Stimulated activated CD4-positive, alpha-beta T cell treated with anti-CD3 and anti-CD28 coated beads, TNF-alpha, amount 100 ng/mL, for 1 hour (primary cell): ENCODE measurements around the gene ING1.
A peak's percentile ranks its signal among the peaks of the same experiment; 100 is the strongest.
"Not testable (repeated sequence)": the region's sequence is repeated elsewhere in the genome, so short reads cannot be mapped to it uniquely, and the experiment has no call there.

Experiments
- DNase-seq, 3 donors: peaks; one replicate each; pipeline ENCODE4 v3.0.0-alpha.2; 2020; ENCODE audit warnings: low read depth in 3 of 3, low spot score in 1 of 3

Gene ING1

DNA sequence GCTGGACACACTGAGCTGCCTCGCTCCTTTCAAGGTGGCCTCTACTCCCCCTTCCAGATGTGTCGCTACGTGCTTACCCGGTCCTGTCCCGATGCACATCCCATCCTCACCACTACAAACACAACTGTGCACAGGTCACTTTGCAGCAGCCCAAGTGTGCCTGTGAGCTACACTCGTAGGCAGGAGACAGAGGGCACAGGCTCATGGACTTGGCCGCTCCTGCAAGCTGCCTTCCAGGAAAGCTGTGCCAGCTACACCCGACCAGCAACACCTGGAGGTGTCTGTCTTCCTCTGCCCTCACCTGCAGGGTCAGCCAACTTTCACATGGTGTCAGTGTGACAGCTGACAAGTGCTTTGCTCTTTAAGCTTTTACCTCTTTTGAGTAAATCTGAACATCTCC lies 23.0 kb upstream of the ING1 start:
- no peak for DNase-seq

DNA sequence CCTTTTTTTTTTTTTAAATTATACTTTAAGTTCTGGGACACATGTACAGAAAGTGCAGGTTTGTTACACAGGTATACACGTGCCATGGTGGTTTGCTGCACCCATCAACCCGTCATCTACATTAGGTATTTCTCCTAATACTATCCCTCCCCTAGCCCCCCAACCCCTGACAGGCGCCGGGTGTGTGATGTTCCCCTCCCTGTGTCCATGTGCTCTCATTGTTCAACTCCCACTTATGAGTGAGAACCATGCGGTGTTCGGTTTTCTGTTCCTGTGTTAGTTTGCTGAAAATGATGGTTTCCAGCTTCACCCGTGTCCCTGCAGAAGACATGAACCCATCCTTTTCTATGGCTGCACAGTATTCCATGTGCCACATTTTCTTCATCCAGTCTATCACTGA lies 17.7 kb upstream of the ING1 start:
- DNase-seq = not testable (repeated sequence)

DNA sequence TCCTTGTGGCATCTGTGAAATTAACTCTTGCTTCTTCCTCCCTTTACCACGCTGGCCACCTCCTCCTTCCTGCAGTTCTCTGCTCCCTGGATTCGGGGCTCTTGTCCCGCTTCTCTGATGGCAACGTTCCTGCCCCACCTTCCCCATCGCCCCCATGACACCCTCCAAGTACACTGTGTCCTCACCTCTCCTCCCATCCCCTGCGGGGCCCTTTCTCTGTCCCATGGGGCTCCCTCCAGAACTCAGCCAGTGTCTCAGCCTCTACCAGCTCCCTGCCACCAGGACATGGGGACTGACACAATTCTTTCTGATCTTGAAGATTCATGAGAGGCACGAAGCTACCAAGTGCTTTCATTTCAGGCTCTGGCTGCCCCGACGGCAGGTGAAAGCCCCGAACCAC lies 16.7 kb upstream of the ING1 start:
- DNase-seq = no peak

DNA sequence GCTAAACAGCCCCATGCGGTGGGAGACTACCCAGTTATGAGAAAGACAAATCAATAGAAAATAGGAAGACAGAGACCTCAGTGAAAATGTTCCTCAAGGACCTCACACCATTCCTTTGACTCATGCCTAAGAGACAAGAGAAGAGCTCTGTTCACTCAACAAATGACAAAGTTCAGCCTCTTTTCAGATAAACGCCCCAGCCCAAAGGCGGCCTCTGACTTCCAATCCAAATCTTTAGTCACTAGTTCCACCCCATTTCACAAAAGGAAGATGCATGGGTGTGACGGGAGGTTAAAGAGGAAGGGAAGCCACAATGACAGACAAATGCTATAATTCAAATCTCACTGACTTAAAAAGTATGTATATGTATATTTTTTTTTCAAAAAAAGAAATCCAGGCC lies 15.7 kb upstream of the ING1 start:
- DNase-seq = no peak

DNA sequence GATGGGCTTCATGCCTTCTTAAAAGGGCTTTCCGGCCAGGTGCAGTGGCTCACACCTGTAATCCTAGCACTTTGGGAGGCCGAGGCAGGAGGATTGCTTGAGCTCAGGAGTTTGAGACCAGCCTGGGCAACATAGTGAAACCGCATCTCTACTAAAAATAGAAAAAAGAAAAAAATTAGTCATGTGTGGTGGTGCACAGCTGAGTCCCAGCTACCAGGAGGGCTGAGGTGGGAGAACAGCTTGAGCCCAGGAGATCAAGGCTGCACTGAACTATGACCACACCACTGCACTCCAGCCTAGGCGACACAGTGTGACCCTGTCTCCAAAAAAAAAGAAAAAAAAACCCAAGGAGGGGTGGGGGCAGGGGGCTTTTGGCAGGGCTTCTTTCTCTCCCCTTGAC lies 14.8 kb upstream of the ING1 start:
- no peak for DNase-seq

DNA sequence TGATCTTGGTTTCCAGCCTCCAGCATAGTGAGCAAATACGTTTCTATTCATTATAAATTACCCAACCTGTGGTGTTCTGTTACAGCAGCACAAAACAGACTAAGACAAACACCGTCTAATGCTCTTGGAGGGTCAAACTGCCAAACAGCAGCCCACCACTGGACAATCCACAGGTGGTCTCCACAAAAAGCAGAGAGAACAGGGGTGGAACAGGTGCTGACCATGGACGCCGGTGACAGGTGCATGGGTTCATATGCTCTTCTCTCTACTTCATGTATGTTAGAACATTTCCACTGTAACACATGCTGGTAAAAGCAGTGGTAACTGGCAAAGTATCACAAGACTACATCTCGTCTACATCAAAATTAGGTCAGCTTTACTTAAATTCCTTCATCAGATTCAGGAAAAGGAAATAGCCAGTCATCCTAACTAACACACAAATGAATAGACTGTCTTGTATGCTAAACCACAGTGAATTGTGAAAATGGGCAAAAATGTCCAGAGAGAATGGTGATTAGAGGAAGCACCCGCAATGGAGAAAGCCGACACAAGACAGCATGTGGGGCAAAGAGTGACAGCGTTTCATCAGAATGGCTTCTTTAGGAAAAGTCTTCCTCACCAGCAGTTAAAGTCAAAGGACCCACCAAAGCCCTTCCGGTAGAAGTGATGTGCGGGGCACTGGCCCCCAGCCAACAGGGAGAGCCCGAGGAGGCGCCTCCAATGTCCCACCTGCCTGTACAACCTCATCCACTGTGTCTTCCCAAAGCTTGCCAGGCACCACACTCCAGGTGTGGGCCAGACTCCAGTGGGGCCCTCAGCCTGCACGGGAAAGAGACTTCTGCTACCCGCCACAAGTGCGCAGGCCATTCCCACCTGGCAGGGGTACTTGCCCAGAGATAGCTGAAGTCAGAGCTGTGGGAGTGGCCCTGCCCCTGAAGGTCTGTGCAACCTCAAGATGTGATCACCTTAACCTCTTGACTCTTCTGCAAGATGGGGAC lies 14.1 kb upstream of the ING1 start:
- no peak for DNase-seq

DNA sequence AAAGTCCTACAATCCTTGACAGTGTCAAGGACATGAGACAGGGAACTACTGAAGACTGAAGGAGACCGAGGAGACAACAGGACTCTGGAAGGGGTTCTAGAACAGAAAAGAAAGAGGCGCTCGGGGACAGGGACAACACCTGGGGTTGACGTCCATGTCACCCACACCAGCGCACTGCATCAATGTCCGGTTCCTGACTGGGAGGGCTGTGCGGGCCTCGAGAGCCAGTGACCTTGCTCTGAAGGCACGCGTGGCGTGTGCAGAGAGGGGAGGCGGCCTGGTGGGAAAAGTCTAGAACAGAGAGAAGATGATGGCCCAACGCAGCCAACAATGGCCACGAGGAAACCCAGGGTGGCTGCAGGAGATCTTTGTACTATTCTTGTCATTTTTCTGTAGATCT lies 13.3 kb upstream of the ING1 start:
- no peak for DNase-seq

DNA sequence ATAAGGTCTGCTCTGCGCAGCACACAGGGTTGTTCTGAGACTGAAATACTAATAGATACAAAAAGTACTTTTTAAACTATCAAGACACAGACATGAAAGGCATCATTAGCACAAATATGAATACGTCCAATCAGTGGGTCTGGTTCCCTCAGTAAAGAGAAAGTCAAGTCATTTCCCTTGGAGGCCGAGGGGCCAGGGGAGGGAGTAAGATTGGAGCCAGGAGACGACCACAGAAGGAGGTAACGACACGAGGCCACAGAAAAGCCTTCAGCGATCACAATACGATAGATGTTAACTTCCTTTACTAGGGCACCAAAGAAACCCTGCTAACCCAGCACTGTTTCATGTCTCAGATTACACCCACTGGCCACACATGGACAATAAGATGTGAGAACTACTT lies 12.9 kb upstream of the ING1 start:
- DNase-seq = no peak

DNA sequence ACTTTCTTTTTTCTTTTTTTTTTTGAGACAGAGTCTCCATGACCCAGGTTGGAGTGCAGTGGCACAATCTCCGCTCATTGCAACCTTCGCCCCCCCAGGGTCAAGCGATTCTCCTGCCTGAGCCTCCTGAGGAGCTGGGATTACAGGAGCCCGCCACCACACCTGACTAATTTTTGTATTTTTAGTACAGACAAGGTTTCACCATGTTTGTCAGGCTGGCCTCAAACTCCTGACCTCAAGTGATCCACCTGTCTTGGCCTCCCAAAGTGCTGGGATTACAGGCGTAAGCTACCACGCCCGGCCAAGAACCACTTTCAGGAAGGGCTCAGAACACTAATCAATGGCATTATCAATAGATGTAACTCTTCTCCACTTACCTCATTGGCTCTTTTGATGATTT lies 12.4 kb upstream of the ING1 start:
- DNase-seq = not testable (repeated sequence)

DNA sequence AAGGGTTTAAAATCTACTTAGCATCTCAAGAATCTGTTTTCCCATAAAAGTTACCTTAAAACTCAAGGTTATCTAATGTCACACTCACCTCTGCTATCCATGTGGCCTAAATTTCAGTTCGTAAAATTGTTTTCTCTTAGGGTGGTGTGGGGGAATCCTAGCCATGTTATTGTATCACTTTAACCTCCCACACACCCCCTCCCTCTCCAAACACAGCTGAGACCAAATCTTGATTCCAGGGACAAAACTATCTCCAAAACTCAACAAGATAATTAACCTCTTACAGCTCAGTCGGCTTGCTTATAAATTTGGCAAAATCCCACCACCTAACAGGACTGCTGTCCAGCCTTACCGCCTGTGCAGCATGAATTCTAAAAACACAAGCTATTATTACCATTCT lies 11.4 kb upstream of the ING1 start:
- DNase-seq = no peak

DNA sequence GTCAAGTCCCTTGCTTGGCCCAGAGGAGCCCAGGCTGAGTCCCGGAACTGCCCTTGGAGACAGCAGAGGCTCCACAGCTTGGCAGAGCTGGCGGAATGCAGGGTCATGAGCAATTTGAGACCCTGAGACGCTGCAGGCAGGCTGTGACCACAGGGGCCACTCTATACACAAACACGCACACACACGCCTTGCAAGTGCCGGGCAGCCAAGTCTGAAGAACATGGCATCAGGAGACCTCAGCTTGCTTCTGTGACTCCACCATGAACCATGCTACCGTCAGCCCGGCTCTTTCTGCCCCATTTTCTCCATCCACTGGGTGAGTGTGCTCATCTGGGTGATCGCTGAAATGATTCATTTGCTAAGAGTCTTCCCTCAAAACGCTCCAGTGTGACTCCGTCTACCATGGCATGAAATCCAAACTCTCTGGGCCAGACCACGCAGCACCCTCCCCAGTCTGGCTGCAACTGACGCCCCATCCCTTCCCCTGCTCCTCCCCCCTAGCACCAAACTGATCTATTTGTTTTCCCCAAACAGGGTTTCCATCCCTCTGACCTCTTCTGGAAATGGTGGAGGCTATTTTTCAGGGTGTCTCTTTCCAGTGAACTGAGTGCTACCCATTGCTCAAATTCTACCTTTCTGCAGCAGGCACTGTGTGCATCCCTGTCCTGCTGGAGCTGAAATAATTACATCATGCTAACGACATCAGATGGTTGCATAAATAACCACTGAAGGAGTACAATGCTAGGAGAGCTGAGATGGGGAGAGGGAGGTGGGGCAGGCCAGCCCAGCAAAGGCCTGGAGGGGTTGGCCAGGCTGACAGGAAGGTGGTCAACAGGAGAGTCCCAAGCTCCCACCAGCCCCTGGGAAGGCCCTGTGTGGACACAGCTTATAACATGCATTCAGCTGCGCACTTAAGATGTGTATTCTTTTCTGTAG lies 10.6 kb upstream of the ING1 start:
- no peak for DNase-seq

DNA sequence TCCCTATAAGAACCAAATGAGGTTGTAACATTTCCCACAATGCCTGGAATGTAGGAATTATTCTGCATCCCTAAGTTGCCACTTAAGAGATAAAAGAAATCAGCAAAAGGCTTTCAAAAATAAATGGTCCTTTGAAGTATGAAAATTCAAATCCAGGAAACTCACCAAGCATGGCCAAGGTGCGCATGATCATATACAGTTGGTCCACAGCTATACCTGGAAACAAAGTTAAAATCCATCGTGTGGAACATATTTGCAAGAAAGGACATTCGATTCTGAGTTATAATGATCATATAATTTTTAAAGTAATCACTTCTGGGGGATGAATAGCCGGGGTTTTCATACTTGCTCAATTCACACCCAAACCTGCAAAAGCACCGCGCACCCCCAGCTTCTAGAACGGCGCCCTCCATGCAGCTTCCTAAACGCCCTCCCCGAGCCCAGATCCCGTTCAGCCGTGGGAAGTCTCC lies 8.1 kb upstream of the ING1 start:
- no peak for DNase-seq

DNA sequence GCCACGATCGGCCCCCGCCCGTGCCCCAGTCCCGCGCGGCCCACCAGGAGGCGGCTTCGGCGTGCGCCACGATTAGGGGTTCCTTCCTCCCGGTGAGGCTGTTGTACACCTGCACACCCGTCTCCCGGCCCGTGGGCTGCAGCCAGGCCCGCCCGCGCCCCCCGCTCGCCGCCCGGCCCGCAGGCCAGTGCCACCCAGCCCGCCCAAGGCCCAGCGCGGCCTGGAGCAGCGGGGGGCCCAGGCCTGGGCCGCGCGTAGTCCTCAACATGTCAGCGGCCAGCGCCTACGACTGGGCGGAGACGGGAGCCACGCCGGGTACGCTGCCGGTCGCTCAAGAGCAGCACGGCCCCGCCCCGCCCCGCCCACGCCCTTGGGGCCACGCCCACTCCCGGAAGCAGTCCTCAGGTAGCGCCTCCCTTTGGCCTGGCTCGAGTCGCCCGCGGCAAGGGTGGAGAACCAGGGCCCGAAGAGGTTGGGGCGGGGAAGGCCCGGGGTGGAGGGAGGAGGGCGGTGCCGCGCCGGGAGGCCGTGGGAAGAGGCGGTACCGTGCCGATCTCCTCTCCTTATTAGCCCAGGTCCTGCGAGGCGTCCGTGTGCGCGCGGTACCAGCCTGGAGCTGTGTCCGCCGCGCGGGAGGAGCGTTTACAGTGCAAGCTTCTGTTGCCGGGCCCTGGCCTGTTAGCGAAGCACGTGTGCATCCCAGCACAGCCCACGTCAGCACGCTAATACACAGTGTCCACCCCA lies 7.5 kb upstream of the ING1 start, which contains the start of gene CARS2:
Gene CARS2, minus strand, starts transcription at position 291 of the 744 bp plus-strand sequence. Its CDS starts 23 bp downstream, at position 268.
- DNase-seq = peak; percentile 84 to 91 (median 86)

DNA sequence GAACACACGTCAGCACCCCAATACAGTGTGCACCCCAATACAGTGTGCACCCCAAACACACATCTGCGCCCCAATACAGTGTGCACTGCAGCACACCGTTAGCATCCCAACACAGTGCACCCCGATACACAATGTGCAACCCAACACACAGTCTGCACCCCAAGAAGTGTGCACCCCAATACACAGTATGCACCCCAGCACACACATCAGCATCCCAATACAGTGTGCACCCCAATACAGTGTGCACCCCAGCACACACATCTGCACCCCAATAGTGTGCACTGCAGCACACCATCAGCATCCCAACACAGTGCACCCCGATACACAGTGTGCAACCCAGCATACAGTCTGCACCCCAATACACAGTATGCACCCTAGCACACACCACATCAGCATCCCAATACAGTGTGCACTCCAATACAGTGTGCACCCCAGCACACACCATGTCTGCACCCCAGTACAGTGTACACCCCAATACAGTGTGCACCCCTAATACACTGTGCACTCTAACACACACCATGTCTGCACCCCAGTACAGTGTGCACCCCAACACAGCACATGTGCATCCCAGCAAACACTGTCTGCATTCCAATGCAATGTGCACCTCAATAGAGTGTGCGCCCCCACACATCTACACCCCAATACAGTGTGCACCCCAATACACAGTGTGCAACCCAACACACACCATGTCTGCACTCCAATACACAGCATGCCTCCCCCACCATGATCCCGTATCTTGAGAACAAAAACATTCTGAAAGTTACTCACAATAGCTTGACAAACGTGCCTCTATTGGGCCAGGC lies 6.7 kb upstream of the ING1 start:
- no peak for DNase-seq

DNA sequence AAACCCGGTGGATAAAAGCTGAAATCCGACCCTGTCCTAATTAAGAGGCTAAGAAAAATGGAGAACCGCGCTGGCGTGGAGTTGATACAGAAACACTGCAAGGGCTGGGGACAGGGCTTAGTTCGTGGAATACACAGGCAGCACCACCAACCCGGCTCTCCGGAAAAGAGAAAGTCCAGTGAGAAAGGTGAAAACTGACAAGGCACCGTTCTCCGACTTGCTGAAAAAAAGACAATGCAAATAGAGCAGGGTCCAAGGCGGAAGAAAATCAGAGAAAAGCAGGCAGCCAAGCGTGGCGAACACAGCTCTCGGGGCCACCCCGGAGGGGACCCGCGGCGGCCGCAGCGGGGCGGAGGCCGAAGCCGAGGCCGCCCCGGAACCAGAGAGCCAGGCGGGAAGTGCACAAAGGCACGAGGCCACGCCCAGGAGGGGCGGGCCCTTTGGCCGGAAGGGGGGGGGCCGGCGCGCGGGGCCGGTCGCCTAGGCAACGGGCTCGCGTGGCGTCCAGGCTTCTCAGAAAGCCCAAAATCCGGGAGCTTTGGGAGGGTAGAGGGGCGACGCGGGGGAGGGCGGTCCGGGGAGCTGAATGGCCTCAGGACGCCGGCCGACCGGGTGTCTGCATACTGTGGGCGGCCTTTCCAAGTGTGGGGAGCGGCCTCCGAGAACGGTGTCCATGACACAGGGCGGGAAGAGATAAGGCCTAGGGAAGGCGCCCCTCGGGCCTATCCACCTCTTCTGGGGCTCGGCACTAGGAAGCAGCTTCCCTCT lies 1.2 kb upstream of the ING1 start:
- DNase-seq = peak; percentile 56 to 84 (median 79)

DNA sequence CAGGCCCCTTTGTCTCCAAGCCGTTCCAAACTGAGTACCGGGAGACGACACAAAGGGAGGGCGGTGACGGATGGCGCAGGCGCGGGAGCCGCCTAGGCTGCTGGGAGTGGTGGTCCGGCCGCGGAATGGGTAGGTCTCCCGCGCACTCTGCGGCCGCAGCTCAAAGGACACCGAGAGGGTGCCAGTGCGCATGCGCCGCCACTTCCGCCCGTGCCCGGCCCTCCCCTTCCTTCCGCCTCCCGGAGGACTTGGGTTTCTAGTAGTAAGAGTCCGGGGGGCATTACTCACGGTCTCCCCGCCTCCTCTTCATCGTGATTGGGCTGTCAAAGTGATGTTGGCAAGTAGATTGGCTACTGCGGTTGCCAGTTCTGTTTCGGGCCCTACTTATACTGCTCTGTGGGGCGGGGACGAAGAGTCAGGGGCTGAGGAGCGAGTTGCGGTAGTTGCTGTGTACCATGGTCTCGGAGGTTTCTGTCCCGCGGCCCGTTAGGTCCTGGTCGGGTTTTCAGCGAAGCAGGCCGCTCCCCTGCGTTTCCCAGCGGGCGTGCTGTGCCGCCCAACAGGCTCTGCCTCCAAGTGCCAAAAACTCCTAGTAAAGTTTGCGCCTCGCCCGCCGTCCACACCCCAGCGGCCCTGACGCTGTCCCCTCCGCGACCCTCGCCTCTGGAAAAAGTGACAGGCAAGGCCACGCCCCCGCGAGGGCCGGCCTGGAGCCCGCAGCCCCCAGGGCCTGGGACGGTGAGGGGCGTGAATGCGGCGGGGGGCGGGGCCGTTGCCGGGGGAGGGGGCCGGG lies 455 bp upstream of the ING1 start:
- DNase-seq = peak; percentile 97 to 99 (median 99)

DNA sequence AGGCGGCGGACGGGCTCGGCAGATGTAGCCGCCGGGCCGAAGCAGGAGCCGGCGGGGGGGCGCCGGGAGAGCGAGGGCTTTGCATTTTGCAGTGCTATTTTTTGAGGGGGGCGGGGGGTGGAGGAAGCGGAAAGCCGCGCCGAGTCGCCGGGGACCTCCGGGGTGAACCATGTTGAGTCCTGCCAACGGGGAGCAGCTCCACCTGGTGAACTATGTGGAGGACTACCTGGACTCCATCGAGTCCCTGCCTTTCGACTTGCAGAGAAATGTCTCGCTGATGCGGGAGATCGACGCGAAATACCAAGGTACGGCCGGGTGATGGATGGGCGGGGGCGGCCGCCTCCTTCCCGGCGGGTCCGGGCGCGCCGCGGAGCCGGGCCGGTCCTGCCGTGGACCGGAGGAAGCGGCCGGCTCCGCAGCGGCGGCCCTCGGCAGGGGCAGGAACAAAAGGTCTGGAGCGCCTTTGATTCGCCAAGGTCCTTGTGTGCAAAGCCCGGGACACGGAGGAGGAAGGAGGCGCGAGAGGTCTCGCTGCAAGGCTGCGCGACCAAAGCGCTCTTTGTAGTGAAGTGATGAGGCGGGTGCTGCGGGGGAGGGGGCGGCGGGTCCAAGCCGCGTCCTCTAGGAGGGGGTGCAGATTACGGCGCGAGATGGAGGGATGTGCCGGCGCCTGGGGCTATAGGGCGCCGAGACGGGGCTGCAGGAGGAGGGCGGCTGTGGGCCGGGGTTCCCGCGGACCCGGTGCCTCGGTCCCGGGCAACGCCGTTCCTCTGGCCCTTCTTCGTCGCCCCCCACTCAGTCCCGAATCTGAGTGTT lies 689 bp downstream of the ING1 start:
- DNase-seq = peak; percentile 43 to 53 (median 51)
